Fibroblast of skin of abdomen (primary cell): ENCODE results near the gene STPG1.

Experiments
- DNase-seq: peaks from one replicate; pipeline ENCODE4 v3.0.0-alpha.2; 2013

The STPG1 gene

GRCh38 chr1:24426744-24427544 lies 13.4 kb upstream of the STPG1 start:
- no peak for DNase-seq

DNA sequence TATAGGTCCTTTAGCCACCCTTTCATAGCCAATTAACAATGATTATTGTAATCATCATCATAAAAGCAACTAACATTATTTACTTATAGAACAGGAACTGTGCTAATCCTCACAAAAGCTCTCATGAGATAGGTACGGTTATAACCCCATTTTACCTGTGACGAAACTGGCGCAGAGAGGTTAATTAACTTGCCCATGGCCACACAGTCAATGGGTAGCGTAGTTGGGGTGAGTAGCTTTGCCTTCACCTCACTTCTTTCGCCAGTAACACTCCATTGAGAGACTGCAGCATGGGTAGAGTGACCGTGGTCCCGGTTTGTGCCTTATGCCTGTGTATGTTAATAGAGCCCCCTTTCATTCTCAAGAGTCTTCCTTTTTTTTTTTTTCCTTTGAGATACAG lies 12.3 kb upstream of the STPG1 start:
- no peak for DNase-seq

DNA sequence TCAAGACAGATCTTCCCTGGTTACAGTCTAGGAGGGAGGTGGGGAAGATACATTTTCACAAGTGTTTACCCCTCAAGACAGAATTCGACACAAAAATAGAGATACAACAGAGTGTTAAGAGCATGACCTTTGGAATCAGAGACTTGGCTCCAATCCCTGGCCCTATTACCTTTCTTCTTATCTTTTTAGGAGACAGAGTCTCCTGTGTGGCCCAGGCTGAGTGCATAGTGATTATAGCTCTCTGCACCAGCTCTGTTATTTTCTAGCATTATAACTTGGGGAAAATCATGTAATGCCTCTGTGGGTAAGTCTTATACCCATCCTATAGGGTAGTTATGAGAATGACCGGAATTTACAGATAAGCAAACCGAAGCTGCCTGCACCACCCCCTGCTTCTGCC lies 11.9 kb upstream of the STPG1 start:
- DNase-seq: no peak

DNA sequence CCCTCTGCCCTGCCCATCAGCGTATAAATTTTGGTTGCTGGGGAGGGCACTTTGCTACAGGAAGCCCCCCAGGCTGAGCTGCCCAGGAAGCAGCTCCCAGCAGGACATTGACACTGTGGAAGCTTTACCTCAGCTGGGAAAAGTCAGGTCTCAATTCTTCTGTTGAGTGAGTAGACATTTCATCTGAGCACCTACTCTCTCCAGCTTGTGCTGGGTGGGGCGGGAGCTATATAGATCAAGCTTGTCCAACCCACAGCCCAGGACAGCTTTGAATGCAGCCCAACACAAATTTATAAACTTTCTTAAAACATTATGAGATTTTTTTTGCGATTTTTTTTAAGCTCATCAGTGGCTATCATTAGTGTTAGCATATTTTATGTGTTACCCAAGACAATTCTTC lies 11.4 kb upstream of the STPG1 start:
- DNase-seq: no peak

GRCh38 chr1:24424207-24424606 lies 10.6 kb upstream of the STPG1 start:
- no peak for DNase-seq

DNA sequence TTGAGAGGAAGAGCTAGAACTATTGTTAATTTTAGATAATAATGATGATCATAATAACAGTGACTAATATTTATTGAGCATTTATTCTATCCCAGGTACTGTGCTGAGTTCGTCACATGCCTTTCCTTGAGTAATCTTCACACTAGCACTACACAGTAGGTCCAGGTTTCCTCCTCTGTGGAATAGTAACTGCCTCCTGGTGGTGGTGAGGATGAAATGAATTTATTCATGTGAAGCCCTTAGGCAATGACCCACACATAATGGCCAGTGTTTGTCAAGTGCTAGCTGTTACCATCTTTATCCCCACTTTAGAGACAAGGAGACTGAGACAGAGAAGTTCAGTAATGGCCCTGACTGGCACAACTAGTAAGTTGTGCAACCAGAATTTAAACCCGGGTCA lies 7.9 kb upstream of the STPG1 start:
- no peak for DNase-seq

DNA sequence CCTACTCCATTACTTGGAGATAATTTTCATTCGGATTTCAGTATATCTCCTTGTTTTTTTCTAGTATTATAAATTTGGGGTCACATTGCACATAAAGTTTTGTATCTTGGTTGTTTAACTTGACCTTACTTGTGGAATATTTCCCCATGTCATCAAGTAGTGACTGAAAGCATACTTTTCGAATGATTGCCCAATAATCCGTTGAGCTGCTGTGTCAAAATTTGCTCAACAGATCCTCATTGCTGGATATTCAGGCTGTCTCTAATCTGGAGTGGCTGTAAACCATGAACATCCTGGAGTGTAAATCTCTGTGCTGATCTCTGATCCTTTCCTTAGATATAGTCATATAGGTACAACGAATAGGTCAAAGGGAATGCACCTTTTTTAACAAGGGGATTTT lies 7.0 kb upstream of the STPG1 start:
- peak; percentile 19 for DNase-seq

- peak; percentile 79 for DNase-seq
Observed at GRCh38 chr1:24418898-24419628, 5.5 kb upstream of the STPG1 start.

DNA sequence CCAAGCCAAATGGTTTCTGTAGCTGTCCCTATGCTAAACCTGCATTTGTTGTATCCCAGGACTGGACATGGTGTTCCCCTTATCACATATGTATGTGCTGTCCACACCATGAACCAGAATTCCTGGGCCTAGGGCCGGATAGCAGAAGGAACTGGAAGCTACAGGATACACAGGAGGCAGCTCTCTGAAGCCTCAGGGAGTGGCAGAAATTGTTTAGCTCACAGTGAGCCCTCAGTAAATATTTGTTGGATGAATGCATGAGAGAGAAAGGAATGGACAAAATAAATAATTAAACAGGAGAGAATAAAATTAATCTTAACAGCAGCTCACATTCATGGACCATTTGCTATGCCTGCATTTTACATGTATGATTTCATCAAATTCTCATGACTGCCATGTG lies 4.1 kb upstream of the STPG1 start:
- peak; percentile 46 for DNase-seq

- peak; percentile 97 for DNase-seq
Observed at GRCh38 chr1:24416666-24417391, 3.2 kb upstream of the STPG1 start.

DNA sequence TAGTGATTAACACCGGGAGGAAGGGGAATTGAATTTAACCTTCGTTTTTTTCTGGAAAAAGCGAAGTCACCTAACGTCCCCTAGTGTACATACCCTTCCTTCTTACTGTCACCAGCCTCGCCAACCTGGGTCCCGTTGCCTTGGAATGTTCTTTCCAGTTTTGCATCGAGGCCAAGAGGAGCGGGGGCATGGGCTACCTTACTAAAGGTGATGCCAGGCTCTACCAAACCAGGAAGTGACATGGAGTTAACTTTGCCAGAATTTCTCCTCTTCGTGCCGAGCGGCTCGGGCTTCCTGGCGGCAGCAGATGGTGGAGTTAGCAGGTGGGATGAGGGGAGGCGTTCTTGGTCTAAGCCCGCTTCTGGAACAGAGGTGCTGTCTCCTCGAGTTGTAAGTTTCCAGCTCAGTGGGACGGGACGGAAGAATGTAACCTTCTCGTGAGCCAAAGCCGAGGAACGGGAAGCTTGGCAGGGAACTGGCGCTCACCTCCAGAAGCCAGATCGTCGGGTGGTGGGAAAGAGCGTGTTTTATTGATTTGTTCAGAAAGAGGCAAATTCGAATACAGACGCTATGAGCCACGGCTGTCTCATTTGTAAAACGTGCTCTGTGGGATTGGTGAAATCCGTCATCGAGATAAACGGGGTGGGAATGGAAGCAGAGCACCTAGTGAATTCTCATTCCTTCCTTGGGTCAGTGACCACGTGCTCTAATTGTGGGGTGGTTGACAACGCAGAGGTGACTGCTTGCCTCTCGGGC lies 2.5 kb upstream of the STPG1 start:
- peak; percentile 10 for DNase-seq

DNA sequence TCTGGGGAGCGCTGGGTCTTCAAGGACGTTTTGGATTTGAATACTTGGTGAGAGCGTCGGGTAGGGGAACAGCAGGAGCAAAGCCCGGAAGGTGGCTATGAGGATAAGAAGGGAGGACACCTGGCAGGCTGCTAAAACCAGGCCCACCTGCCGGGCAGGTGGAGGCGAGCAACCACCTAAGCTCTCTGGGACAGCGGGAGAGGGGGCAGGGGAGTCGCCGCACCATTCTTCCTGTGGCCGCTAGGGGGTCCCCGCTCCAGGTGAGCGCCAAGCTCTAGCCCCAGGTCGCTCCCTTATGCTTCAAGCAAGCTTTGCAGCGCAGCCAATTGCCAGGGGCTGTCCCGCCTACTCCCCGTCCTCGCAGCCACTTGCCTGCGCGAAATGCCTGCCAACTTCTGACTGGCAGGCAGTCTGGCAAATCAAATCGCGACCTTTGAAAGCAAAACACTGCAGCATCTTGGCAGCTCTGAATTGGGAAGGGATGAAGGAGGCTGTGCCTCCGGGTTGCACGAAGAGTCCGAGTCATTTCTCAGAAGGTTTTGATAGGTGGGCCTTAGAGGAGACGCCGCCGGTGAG lies 1.8 kb upstream of the STPG1 start, which contains the start of gene NIPAL3:
Gene NIPAL3 (plus strand): TSS at position 469 of the 576 bp plus-strand sequence. CDS start 3,746 bp downstream, outside the sequence.
- DNase-seq: peak; percentile 99

GRCh38 chr1:24414775-24415333 lies 1.3 kb upstream of the STPG1 start:
- no peak for DNase-seq

DNA sequence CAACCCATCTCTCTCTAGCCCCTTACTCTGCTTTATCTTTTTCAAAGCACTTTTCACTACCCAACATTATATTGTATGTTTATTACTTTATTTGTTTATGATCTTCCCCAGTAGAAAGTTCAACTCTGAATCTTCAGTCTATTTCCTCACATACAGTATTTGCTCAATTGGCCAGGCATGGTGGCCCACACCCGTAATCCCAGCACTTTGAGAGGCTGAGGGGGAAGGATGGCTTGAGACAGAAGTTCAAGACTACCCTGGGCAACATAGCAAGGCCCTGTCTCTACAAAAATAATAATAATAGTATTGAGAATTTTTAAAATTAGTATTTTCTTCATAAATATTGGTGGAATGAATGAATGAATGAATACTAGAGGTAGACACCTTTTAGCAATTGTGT lies 1.2 kb downstream of the STPG1 start:
- DNase-seq: no peak

DNA sequence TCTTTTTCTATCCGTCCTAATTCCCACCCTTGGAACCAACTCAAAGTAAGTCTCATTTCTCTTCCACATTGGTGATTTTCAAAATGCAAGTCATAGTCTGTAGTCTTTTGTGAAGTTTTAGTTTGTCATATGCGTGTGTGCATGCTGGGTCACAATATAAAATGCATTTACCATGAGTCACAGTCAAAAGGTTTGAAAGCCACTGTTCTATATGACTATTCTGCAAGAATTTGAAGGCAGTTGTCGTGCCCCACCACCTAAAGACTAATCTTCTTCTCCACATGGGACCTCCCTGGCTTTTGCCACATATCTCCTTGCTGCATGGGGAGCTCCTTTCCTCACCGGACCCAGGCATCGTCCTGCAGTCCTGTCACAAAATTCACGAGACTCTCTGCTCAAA lies 1.6 kb downstream of the STPG1 start:
- DNase-seq: no peak

GRCh38 chr1:24410750-24411149 lies 2.8 kb downstream of the STPG1 start:
- DNase-seq: no peak

DNA sequence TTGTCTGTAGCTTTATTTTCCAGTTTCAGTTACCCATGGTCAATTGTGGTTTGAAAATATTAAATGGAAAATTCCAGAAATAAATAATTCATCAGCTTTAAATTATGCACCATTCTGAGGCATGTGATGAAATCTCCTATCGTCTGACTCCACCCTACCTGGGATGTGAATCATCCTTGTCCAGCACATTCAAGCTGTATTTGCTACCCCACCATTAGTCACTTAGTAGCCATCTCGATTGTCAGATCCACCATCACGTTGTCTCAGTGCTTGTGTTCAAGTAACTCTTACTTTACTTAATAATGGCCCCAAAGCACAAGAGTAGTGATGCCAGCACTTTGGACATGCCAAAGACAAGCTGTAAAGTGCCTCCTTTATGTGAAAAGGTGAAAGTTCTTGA lies 4.0 kb downstream of the STPG1 start:
- DNase-seq: peak; percentile 82

DNA sequence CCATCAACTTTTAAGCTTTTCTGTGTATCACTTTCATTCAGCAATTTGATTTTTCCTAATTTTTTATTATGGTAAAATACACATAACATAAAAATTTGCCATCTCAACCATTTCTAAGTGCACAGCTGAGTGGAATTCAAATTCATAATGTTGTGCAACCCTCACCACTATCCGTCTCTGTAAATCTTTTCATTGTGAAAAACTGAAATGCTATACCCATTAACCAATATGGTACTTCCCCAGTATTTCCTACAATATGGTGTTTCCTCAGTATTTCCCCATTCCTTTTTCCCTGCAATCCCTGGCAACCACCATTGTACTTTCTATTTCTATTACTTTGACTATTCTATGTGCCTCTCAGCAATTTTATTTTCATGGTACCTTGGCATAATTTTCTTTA lies 6.8 kb downstream of the STPG1 start:
- DNase-seq: no peak

DNA sequence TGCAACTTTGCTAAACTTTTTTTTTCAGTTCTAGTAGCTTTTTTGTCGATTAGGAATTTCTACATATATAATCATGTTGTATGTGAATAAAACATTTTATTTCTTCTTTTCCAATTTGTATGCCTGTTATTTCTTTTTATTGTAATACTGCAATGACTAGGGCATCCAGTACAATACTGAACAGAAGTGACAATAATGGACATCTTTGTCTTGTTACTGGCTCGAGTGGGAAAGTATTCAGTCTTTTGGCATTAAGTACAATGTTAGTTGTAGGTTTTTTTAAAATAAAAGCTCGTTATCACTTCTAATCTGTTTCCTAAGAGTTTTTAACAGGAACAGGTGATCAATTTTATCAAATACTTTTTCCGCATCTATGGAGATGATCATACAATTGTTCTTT lies 9.8 kb downstream of the STPG1 start:
- no peak for DNase-seq

DNA sequence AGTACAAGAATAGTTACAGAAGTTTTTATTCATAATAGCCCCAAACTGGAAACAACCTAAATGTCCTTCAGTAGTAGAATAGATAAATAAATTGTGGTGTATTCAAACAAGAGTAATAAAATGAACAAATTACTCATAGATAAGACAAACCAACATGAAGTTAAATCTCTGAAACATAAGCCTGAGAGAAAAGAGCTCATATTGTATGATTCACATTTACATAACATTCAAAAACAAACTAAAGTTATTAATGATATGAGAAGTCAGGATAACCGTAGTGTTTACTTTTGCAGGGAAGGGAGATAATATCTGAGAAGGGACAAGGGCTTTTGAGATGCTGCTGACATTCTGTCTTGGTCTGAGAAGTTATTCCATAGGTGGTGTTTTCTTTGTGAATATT lies 13.5 kb downstream of the STPG1 start:
- DNase-seq: no peak

- peak; percentile 78 for DNase-seq
Observed at GRCh38 chr1:24393892-24394291, 19.7 kb downstream of the STPG1 start.
